Measurements from ENCODE around the gene GADD45B.
"Not testable (repeated sequence)": the region's sequence is repeated elsewhere in the genome, so short reads cannot be mapped to it uniquely, and the experiment has no call there.

Gene GADD45B

GRCh38 chr19:2469102-2469914 is 6.6 kb upstream of the GADD45B start:
- Histone ChIP-seq H3K36me3 (ENCODE audit: control insufficient read depth in 4 of 4, insufficient read depth in 4 of 4, low read length in 3 of 4) (no peaks in the 10 kb centered on the region), H3K4me1 (ENCODE audit: control extremely low read depth in 1 of 4, control insufficient read depth in 4 of 4, insufficient read depth in 4 of 4, low read length in 3 of 4) (peaks cover 0 to 16% (median 14%) of the 10 kb centered on the region in 4 experiments), H3K27ac (ENCODE audit: insufficient read depth in 1 of 2, low read depth in 1 of 2, low read length in 2 of 2, poor library complexity in 1 of 2, severe bottlenecking in 2 of 2) (no peak overlapping the region), H3K27me3 (replicated peaks in 2 of 5; ENCODE audit: control insufficient read depth in 4 of 5, insufficient read depth in 5 of 5, low read length in 4 of 5) (no peaks in the 10 kb centered on the region), H3K9me3 (ENCODE audit: control extremely low read depth in 1 of 5, control insufficient read depth in 4 of 5, insufficient read depth in 2 of 5, low read depth in 1 of 5, low read length in 4 of 5) (no peaks in the 10 kb centered on the region), H3K4me3 (ENCODE audit: control insufficient read depth in 1 of 7, extremely low read depth in 1 of 7, insufficient read depth in 4 of 7, low read depth in 2 of 7, low read length in 6 of 7) (peak overlapping the region in 2 of 7 experiments; percentile 7 to 14)
- POLR2A ChIA-PET = interaction anchor here (0.6 to 0.7 kb wide), 2 partner anchors 10 to 147 kb away, joined by 3 read pairs; no protein-coding TSS in a partner anchor
- CTCF ChIA-PET = interaction anchor here (0.7 to 1.5 kb wide), 8 partner anchors 8 to 167 kb away, joined by 3 to 6 read pairs (median 4); partner anchors contain the start of gene LMNB2
- 30% methylated on average over 19 of the region's 23 CpGs for WGBS (ENCODE audit: insufficient coverage)
- DNase-seq = peak in 2 of 3 donors; percentile 73 to 75

- POLR2A ChIA-PET = interaction anchor here (0.7 kb wide), 1 partner anchor 147 kb away, joined by 3 read pairs; no protein-coding TSS in a partner anchor
Measured at GRCh38 chr19:2469915-2470200, 6.1 kb upstream of the GADD45B start.

GRCh38 chr19:2474232-2475017 is 1.5 kb upstream of the GADD45B start:
- CTCF ChIA-PET = interaction anchor here (0.8 to 3.1 kb wide), 12 partner anchors 18 to 162 kb away, joined by 3 to 18 read pairs (median 4); partner anchors contain the start of gene LMNB2
- Histone ChIP-seq H3K27me3 (replicated peaks in 2 of 5; ENCODE audit: control insufficient read depth in 4 of 5, insufficient read depth in 5 of 5, low read length in 4 of 5) (no peaks in the 10 kb centered on the region), H3K4me1 (ENCODE audit: control extremely low read depth in 1 of 4, control insufficient read depth in 4 of 4, insufficient read depth in 4 of 4, low read length in 3 of 4) (peaks cover 2 to 55% (median 48%) of the 10 kb centered on the region in 4 experiments), H3K4me3 (ENCODE audit: control insufficient read depth in 1 of 7, extremely low read depth in 1 of 7, insufficient read depth in 4 of 7, low read depth in 2 of 7, low read length in 6 of 7) (peak overlapping the region in 6 of 7 experiments; percentile 32 to 96 (median 65)), H3K27ac (ENCODE audit: insufficient read depth in 1 of 2, low read depth in 1 of 2, low read length in 2 of 2, poor library complexity in 1 of 2, severe bottlenecking in 2 of 2) (no peak overlapping the region), H3K36me3 (ENCODE audit: control insufficient read depth in 4 of 4, insufficient read depth in 4 of 4, low read length in 3 of 4) (peaks cover 0 to 5% (median 0%) of the 10 kb centered on the region in 4 experiments), H3K9me3 (ENCODE audit: control extremely low read depth in 1 of 5, control insufficient read depth in 4 of 5, insufficient read depth in 2 of 5, low read depth in 1 of 5, low read length in 4 of 5) (no peaks in the 10 kb centered on the region)
- POLR2A ChIA-PET = interaction anchor here (1.4 to 2.1 kb wide), 3 partner anchors 14 to 125 kb away, joined by 3 to 17 read pairs (median 8); no protein-coding TSS in a partner anchor
- peak; percentile 89 to 92 (median 92) for DNase-seq
- WGBS (ENCODE audit: insufficient coverage) = 9% methylated on average over 29 of the region's 60 CpGs

More at GRCh38 chr19:2469915-2470200, 6.1 kb upstream of the GADD45B start:
- H3K4me3 ChIP-seq (ENCODE audit: control insufficient read depth in 1 of 7, extremely low read depth in 1 of 7, insufficient read depth in 4 of 7, low read depth in 2 of 7, low read length in 6 of 7); H3K27ac ChIP-seq (ENCODE audit: insufficient read depth in 1 of 2, low read depth in 1 of 2, low read length in 2 of 2, poor library complexity in 1 of 2, severe bottlenecking in 2 of 2); H3K27me3 ChIP-seq (replicated peaks in 2 of 5; ENCODE audit: control insufficient read depth in 4 of 5, insufficient read depth in 5 of 5, low read length in 4 of 5); DNase-seq; H3K9me3 ChIP-seq (ENCODE audit: control extremely low read depth in 1 of 5, control insufficient read depth in 4 of 5, insufficient read depth in 2 of 5, low read depth in 1 of 5, low read length in 4 of 5); H3K36me3 ChIP-seq (ENCODE audit: control insufficient read depth in 4 of 4, insufficient read depth in 4 of 4, low read length in 3 of 4): not testable (repeated sequence)
- CTCF ChIA-PET = interaction anchor here (0.9 to 1.5 kb wide), 5 partner anchors 8 to 166 kb away, joined by 3 to 5 read pairs (median 4); partner anchors contain the start of gene LMNB2
- H3K4me1 ChIP-seq (ENCODE audit: control extremely low read depth in 1 of 4, control insufficient read depth in 4 of 4, insufficient read depth in 4 of 4, low read length in 3 of 4) = peaks cover 0 to 21% (median 17%) of the 10 kb centered on the region in 4 experiments
- WGBS (ENCODE audit: insufficient coverage) = 94% methylated on average over 8 of the region's 8 CpGs

GRCh38 chr19:2475018-2475701 is 767 bp upstream of the GADD45B start:
- Histone ChIP-seq H3K4me1 (ENCODE audit: control extremely low read depth in 1 of 4, control insufficient read depth in 4 of 4, insufficient read depth in 4 of 4, low read length in 3 of 4) (peaks cover 2 to 58% (median 51%) of the 10 kb centered on the region in 4 experiments), H3K27me3 (replicated peaks in 2 of 5; ENCODE audit: control insufficient read depth in 4 of 5, insufficient read depth in 5 of 5, low read length in 4 of 5) (no peaks in the 10 kb centered on the region), H3K4me3 (ENCODE audit: control insufficient read depth in 1 of 7, extremely low read depth in 1 of 7, insufficient read depth in 4 of 7, low read depth in 2 of 7, low read length in 6 of 7) (peak overlapping the region in 6 of 7 experiments; percentile 32 to 96 (median 65)), H3K9me3 (ENCODE audit: control extremely low read depth in 1 of 5, control insufficient read depth in 4 of 5, insufficient read depth in 2 of 5, low read depth in 1 of 5, low read length in 4 of 5) (no peaks in the 10 kb centered on the region), H3K27ac (ENCODE audit: insufficient read depth in 1 of 2, low read depth in 1 of 2, low read length in 2 of 2, poor library complexity in 1 of 2, severe bottlenecking in 2 of 2) (peak overlapping the region in 1 of 2 experiments; percentile 5), H3K36me3 (ENCODE audit: control insufficient read depth in 4 of 4, insufficient read depth in 4 of 4, low read length in 3 of 4) (peaks cover 0 to 5% (median 0%) of the 10 kb centered on the region in 4 experiments)
- CTCF ChIA-PET = interaction anchor here (0.6 to 4.9 kb wide), 10 partner anchors 16 to 147 kb away, joined by 3 to 29 read pairs (median 4); no protein-coding TSS in a partner anchor
- peak in 2 of 3 donors; percentile 79 to 84 for DNase-seq
- WGBS (ENCODE audit: insufficient coverage) = 0% methylated on average over 29 of the region's 45 CpGs
- POLR2A ChIA-PET = interaction anchor here (0.6 to 3.5 kb wide), 22 partner anchors 13 to 164 kb away, joined by 3 to 21 read pairs (median 8); partner anchors contain the start of gene LMNB2

GRCh38 chr19:2476451-2477140 is 669 bp downstream of the GADD45B start:
- H3K27me3 ChIP-seq (replicated peaks in 2 of 5; ENCODE audit: control insufficient read depth in 4 of 5, insufficient read depth in 5 of 5, low read length in 4 of 5) = no peaks in the 10 kb centered on the region
- CTCF ChIA-PET = interaction anchor here (0.6 to 4.9 kb wide), 14 partner anchors 14 to 472 kb away, joined by 3 to 29 read pairs (median 4); no protein-coding TSS in a partner anchor
- no peaks in the 10 kb centered on the region for H3K9me3 ChIP-seq (ENCODE audit: control extremely low read depth in 1 of 5, control insufficient read depth in 4 of 5, insufficient read depth in 2 of 5, low read depth in 1 of 5, low read length in 4 of 5)
- H3K27ac ChIP-seq (ENCODE audit: insufficient read depth in 1 of 2, low read depth in 1 of 2, low read length in 2 of 2, poor library complexity in 1 of 2, severe bottlenecking in 2 of 2) = peak overlapping the region in 1 of 2 experiments; percentile 80
- peak overlapping the region; percentile 70 to 99 (median 91) for H3K4me3 ChIP-seq (ENCODE audit: control insufficient read depth in 1 of 7, extremely low read depth in 1 of 7, insufficient read depth in 4 of 7, low read depth in 2 of 7, low read length in 6 of 7)
- peak in 2 of 3 donors; percentile 70 to 74 for DNase-seq
- peaks cover 2 to 58% (median 51%) of the 10 kb centered on the region in 4 experiments for H3K4me1 ChIP-seq (ENCODE audit: control extremely low read depth in 1 of 4, control insufficient read depth in 4 of 4, insufficient read depth in 4 of 4, low read length in 3 of 4)
- under 1% methylated on average over 39 of the region's 42 CpGs for WGBS (ENCODE audit: insufficient coverage)
- POLR2A ChIA-PET = interaction anchor here (0.7 to 3.5 kb wide), 37 partner anchors 12 to 560 kb away, joined by 3 to 21 read pairs (median 5); partner anchors contain the start of gene LMNB2
- H3K36me3 ChIP-seq (ENCODE audit: control insufficient read depth in 4 of 4, insufficient read depth in 4 of 4, low read length in 3 of 4) = peaks cover 0 to 5% (median 0%) of the 10 kb centered on the region in 4 experiments

Data from common myeloid progenitor, CD34-positive (primary cell).